Activated CD8-positive, alpha-beta memory T cell treated with anti-CD3 and anti-CD28 coated beads, Interleukin-2, amount 10 ng/mL, durations not matched to agents 7 days and 5 days (primary cell): ENCODE measurements around the gene SNRNP35. TPM values are rescaled to one million over a fixed set of nuclear protein-coding genes. Genes with fewer than 3 reads are reported as not detected.
"Not testable (repeated sequence)": the region's sequence is repeated elsewhere in the genome, so short reads cannot be mapped to it uniquely, and the experiment has no call there.

ENCODE experiments used
- ATAC-seq: fragments of 150-1000 bp; cut with Tn5 transposase; one replicate; pipeline ENCODE4 v1.10.0; 2021; ENCODE audit warnings: moderate library complexity
- CTCF ChIA-PET: fragments of 350-600 bp; sonication (Branson Sonifier 250); formaldehyde crosslinking; loops from one replicate; lab custom pipeline; 2021; ENCODE audit warnings: antibody characterized with exemption; lab: Charles Lee
- DNase-seq: peaks from one replicate; pipeline ENCODE4 v3.0.0-alpha.2; 2020
- H3K27ac Mint-ChIP-seq: one replicate; pipeline ENCODE4 v1.8.0; 2021; ENCODE audit warnings: mild to moderate bottlenecking, mixed read lengths
- H3K27me3 Mint-ChIP-seq: one replicate; pipeline ENCODE4 v1.8.0; 2021; ENCODE audit warnings: mixed read lengths
- H3K36me3 Mint-ChIP-seq: one replicate; pipeline ENCODE4 v1.8.0; 2021; ENCODE audit warnings: mild to moderate bottlenecking, mixed read lengths
- H3K4me1 Mint-ChIP-seq: one replicate; pipeline ENCODE4 v1.8.0; 2021; ENCODE audit warnings: mixed read lengths
- H3K4me3 Mint-ChIP-seq: one replicate; pipeline ENCODE4 v1.8.0; 2021; ENCODE audit warnings: mild to moderate bottlenecking, moderate library complexity, mixed read lengths
- H3K9me3 Mint-ChIP-seq: one replicate; pipeline ENCODE4 v1.8.0; 2022; ENCODE audit warnings: low read depth, mixed read lengths
- total RNA-seq, 2 experiments: library from RNA; stranded (reverse); gene quantifications; one replicate each; pipeline ENCODE4 v1.2.3, GENCODE V29; 2021

Gene SNRNP35, protein sequence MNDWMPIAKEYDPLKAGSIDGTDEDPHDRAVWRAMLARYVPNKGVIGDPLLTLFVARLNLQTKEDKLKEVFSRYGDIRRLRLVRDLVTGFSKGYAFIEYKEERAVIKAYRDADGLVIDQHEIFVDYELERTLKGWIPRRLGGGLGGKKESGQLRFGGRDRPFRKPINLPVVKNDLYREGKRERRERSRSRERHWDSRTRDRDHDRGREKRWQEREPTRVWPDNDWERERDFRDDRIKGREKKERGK
- total RNA-seq: 10 to 100 TPM; 31.0 to 32.1 TPM

DNA sequence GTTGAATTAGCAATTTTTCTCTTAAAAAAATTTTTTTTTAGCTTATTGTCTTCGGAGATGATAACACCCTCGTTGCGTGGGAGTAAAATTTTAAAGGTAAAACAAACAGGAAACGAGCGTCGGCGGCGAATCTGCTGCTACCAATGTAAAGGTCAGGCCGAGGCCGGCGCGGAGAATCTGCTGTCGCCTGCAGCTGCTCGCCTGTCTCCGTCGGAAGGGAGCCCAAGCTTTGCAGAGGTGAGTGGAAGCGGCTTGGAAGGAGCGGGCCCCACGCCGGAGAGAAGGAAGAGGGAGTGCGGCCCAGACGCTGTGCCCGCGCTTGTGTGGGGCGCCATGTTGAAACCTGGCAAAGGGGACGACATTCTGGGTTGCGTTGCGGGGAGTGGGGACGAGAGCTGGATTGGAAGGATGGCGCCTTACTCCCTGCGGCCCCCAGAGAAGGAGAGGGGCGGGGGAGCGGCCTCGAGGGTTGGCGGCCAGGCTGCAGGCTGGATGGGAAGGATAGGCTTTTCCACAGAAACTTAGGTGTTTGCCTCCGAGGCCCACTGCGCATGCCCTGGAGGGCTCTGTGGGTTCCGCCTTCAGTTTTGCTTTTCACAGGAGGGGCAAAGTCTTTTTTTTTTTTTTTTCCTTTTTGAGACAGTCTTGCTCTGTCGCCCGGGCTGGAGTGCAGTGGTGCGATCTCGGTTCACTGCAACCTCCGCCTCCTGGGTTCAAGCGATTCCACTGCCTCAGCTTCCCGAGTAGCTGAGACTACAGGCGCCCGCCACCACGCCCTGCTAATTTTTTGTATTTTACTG, at the start of gene SNRNP35:
TSS of gene SNRNP35 (plus strand) at position 160 of the 800 bp plus-strand sequence. CDS start 7,402 bp downstream, outside the sequence.
- Mint-ChIP-seq H3K4me1 (peaks cover 23% of the 10 kb centered on the region), H3K9me3 (no peaks in the 10 kb centered on the region), H3K36me3 (peaks cover 11% of the 10 kb centered on the region), H3K27me3 (no peaks in the 10 kb centered on the region), H3K4me3 (peak within 1 kb of the TSS; percentile 91), H3K27ac (peak within 1 kb of the TSS; percentile 99)
- DNase-seq (peak; percentile 91), ATAC-seq (peak; percentile 81)
- CTCF ChIA-PET: interaction anchor here (1.1 to 3.1 kb wide), 6 partner anchors 10 to 93 kb away, joined by 3 to 12 read pairs (median 4); partner anchors contain the start of gene KMT5A

GRCh38 chr12:123408619-123409018, 49.3 kb upstream of the SNRNP35 start:
- CTCF ChIA-PET: interaction anchor here (0.6 to 1.0 kb wide), 2 partner anchors 18 to 192 kb away, joined by 3 read pairs; no protein-coding TSS in a partner anchor
- DNase-seq, H3K27ac Mint-ChIP-seq, H3K27me3 Mint-ChIP-seq, H3K4me3 Mint-ChIP-seq, H3K4me1 Mint-ChIP-seq, ATAC-seq, H3K9me3 Mint-ChIP-seq: not testable (repeated sequence)
- H3K36me3 Mint-ChIP-seq: peaks cover 26% of the 10 kb centered on the region

DNA sequence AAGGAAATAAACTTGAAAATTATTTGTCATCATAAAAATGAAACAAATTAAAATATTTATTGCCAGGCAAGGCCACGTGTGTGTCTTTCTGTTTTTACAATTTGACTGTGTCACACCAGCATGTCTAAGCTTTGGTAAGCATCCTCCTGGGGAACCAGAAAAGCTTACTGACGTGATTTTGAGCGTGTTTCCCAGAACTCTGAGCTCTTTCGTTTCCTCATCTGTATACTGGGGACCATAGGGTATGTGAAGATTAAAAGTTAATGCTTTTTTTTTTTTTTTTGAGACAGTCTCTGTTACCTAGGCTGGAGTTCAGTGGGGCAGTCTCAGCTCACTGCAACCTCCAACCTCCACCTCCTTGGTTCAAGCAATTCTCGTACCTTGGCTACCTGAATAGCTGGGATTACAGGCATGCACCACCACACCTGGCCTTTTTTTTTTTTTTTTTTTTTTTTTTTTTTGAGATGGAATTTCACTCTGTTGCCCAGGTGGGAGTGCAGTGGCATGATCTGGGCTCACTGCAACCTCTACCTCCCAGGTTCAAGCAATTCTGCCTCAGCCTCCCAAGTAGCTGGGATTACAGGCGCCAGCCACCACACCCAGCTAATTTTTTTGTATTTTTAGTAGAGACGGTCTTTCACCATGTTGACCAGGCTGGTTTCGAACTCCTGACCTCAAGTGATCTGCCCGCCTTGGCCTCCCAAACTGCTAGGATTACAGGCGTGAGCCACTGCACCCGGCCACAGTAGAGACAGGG, 48.5 kb upstream of the SNRNP35 start:
- DNase-seq, H3K9me3 Mint-ChIP-seq, H3K4me3 Mint-ChIP-seq, ATAC-seq, H3K4me1 Mint-ChIP-seq, H3K27ac Mint-ChIP-seq, H3K27me3 Mint-ChIP-seq: not testable (repeated sequence)
- peaks cover 21% of the 10 kb centered on the region for H3K36me3 Mint-ChIP-seq
- CTCF ChIA-PET: interaction anchor here (0.6 to 1.0 kb wide), 2 partner anchors 18 to 193 kb away, joined by 3 read pairs; no protein-coding TSS in a partner anchor

- no peak for DNase-seq
- no peaks in the 10 kb centered on the region for H3K4me1 Mint-ChIP-seq
- ATAC-seq: no peak
- H3K9me3 Mint-ChIP-seq: no peaks in the 10 kb centered on the region
- H3K27ac Mint-ChIP-seq: peak overlapping the region; percentile 14
- no peaks in the 10 kb centered on the region for H3K27me3 Mint-ChIP-seq
- H3K4me3 Mint-ChIP-seq: no peak overlapping the region
- CTCF ChIA-PET: interaction anchor here (1.3 kb wide), 1 partner anchor 172 kb away, joined by 4 read pairs; no protein-coding TSS in a partner anchor
- peaks cover 18% of the 10 kb centered on the region for H3K36me3 Mint-ChIP-seq
Measured at GRCh38 chr12:123410041-123410412, 47.9 kb upstream of the SNRNP35 start.

- no peaks in the 10 kb centered on the region for H3K4me1 Mint-ChIP-seq
- no peak overlapping the region for H3K4me3 Mint-ChIP-seq
- ATAC-seq: no peak
- H3K9me3 Mint-ChIP-seq: no peaks in the 10 kb centered on the region
- peaks cover 31% of the 10 kb centered on the region for H3K36me3 Mint-ChIP-seq
- no peak overlapping the region for H3K27ac Mint-ChIP-seq
- CTCF ChIA-PET: interaction anchor here (1.1 to 1.7 kb wide), 2 partner anchors 15 to 41 kb away, joined by 5 to 7 read pairs; no protein-coding TSS in a partner anchor
- no peak for DNase-seq
- no peaks in the 10 kb centered on the region for H3K27me3 Mint-ChIP-seq
Measured at GRCh38 chr12:123421314-123421713, 36.6 kb upstream of the SNRNP35 start.

- ATAC-seq (peak; percentile 68), DNase-seq (peak; percentile 74)
- CTCF ChIA-PET: interaction anchor here (0.6 to 3.0 kb wide), 11 partner anchors 8 to 51 kb away, joined by 3 to 10 read pairs (median 5); partner anchors contain the start of genes KMT5A and RILPL2
- Mint-ChIP-seq H3K27ac (peak overlapping the region; percentile 88), H3K9me3 (no peaks in the 10 kb centered on the region), H3K4me3 (peak overlapping the region; percentile 54), H3K4me1 (peaks cover 39% of the 10 kb centered on the region), H3K36me3 (peaks cover 46% of the 10 kb centered on the region), H3K27me3 (no peaks in the 10 kb centered on the region)
Measured at GRCh38 chr12:123427036-123427769, 30.7 kb upstream of the SNRNP35 start.

- Mint-ChIP-seq H3K4me3 (peak overlapping the region; percentile 54), H3K27ac (peak overlapping the region; percentile 88), H3K27me3 (no peaks in the 10 kb centered on the region), H3K4me1 (peaks cover 50% of the 10 kb centered on the region), H3K36me3 (peaks cover 42% of the 10 kb centered on the region), H3K9me3 (no peaks in the 10 kb centered on the region)
- CTCF ChIA-PET: interaction anchor here (1.4 to 2.6 kb wide), 5 partner anchors 20 to 45 kb away, joined by 4 to 8 read pairs (median 5); partner anchors contain the start of gene KMT5A
- no peak for DNase-seq
- ATAC-seq: no peak
Measured at GRCh38 chr12:123428591-123428990, 29.3 kb upstream of the SNRNP35 start.

GRCh38 chr12:123429101-123429500, 28.8 kb upstream of the SNRNP35 start:
- H3K27me3 Mint-ChIP-seq, ATAC-seq, H3K9me3 Mint-ChIP-seq, DNase-seq, H3K4me3 Mint-ChIP-seq: not testable (repeated sequence)
- CTCF ChIA-PET: interaction anchor here (1.4 to 1.6 kb wide), 2 partner anchors 19 to 21 kb away, joined by 4 to 6 read pairs; no protein-coding TSS in a partner anchor
- Mint-ChIP-seq H3K27ac (peak overlapping the region; percentile 88), H3K36me3 (peaks cover 39% of the 10 kb centered on the region), H3K4me1 (peaks cover 55% of the 10 kb centered on the region)

- CTCF ChIA-PET: interaction anchor here (0.7 to 1.8 kb wide), 4 partner anchors 16 to 194 kb away, joined by 3 to 5 read pairs (median 4); partner anchors contain the start of gene SNRNP35
- H3K4me1 Mint-ChIP-seq: peaks cover 66% of the 10 kb centered on the region
- not testable (repeated sequence) for ATAC-seq
Measured at GRCh38 chr12:123431951-123432817, 25.8 kb upstream of the SNRNP35 start.

DNA sequence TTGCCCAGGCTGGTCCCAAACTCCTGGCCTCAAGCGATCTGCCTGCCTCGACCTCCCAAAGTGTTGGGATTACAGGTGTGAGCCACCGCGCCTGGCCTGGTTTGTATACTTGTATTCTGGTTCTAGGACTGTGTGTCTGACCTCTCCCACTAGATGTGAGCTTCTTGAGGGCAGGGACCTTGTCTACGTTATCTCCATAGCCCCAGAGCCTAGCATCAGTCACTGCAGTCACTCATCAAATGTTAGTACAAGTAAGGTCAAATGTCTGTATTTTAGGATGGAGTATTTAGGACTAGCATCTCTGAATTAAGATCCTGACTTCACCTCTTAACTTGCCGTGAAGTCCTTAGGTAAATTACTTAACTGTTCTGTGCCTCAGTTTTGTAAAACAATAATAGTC, 24.3 kb upstream of the SNRNP35 start:
- H3K4me1 Mint-ChIP-seq: peaks cover 57% of the 10 kb centered on the region
- no peak for DNase-seq
- peak overlapping the region; percentile 68 for H3K4me3 Mint-ChIP-seq
- H3K9me3 Mint-ChIP-seq: no peaks in the 10 kb centered on the region
- CTCF ChIA-PET: interaction anchor here (1.8 kb wide), 1 partner anchor 14 kb away, joined by 5 read pairs; no protein-coding TSS in a partner anchor
- no peaks in the 10 kb centered on the region for H3K27me3 Mint-ChIP-seq
- H3K27ac Mint-ChIP-seq: peak overlapping the region; percentile 95
- no peak for ATAC-seq
- H3K36me3 Mint-ChIP-seq: peaks cover 27% of the 10 kb centered on the region

More at GRCh38 chr12:123431951-123432817, 25.8 kb upstream of the SNRNP35 start:
- H3K9me3 Mint-ChIP-seq, H3K27me3 Mint-ChIP-seq: not testable (repeated sequence)
- H3K4me3 Mint-ChIP-seq: peak overlapping the region; percentile 68
- peak; percentile 54 for DNase-seq
- H3K27ac Mint-ChIP-seq: peak overlapping the region; percentile 95
- H3K36me3 Mint-ChIP-seq: peaks cover 33% of the 10 kb centered on the region

DNA sequence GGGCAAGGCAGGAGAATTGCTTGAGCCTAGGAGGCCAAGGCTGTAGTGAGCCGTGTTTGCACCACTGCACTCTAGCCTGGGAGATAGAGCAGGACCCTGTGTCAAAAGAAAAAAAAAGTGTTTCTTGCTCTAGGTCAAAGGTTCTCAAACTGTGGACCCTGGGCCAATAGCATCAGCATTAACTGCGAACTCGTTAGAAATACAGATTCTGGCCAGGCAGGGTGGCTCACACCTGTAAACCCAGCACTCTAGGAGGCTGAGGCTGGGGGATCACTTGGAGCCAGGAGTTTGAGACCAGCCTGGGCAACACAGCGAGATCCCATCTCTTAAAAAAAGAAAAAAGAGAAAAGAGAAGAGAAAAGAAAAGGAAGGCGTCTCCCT, 22.3 kb upstream of the SNRNP35 start:
- ATAC-seq (no peak), DNase-seq (no peak)
- CTCF ChIA-PET: interaction anchor here (0.8 to 3.6 kb wide), 8 partner anchors 8 to 70 kb away, joined by 3 to 15 read pairs (median 6); partner anchors contain the start of genes KMT5A and SNRNP35
- peak overlapping the region; percentile 89 for H3K4me3 Mint-ChIP-seq
- no peaks in the 10 kb centered on the region for H3K9me3 Mint-ChIP-seq
- H3K27ac Mint-ChIP-seq: peak overlapping the region; percentile 95
- H3K4me1 Mint-ChIP-seq: peaks cover 43% of the 10 kb centered on the region
- peaks cover 13% of the 10 kb centered on the region for H3K36me3 Mint-ChIP-seq
- no peaks in the 10 kb centered on the region for H3K27me3 Mint-ChIP-seq
